DOHH2 (cell line): ENCODE measurements around the gene MAOA.

Source experiments
- H3F3A ChIP-seq: fragments of 200-600 bp; sonication (generic), shearing (Covaris generic); 2 replicates; pipeline ENCODE4 v1.6.0; 2016; ENCODE audit warnings: antibody characterized with exemption, mild to moderate bottlenecking; ENCODE audit not compliant: control insufficient read depth, insufficient read depth
- H3K27ac ChIP-seq: fragments of 200-600 bp; sonication (generic); 2 replicates; pipeline ENCODE4 v1.5.1; 2014; ENCODE audit warnings: low read depth, mild to moderate bottlenecking, low read length, moderate library complexity
- H3K27me3 ChIP-seq: fragments of 200-600 bp; sonication (generic); 2 replicates; pipeline ENCODE4 v1.6.1; 2014; ENCODE audit warnings: mild to moderate bottlenecking, low read length, mixed read lengths; ENCODE audit not compliant: control insufficient read depth
- H3K36me3 ChIP-seq: fragments of 200-600 bp; sonication (generic); 2 replicates; pipeline ENCODE4 v1.6.1; 2014; ENCODE audit warnings: mild to moderate bottlenecking, low read length, moderate library complexity, mixed read lengths; ENCODE audit not compliant: control insufficient read depth
- H3K4me1 ChIP-seq: fragments of 200-600 bp; sonication (generic); 2 replicates; pipeline ENCODE4 v1.6.1; 2014; ENCODE audit warnings: mild to moderate bottlenecking, low read length, mixed read lengths; ENCODE audit not compliant: control insufficient read depth
- H3K4me2 ChIP-seq: fragments of 200-600 bp; sonication (generic); 2 replicates; pipeline ENCODE4 v1.6.0; 2014; ENCODE audit warnings: mild to moderate bottlenecking, low read length, moderate library complexity
- H3K4me3 ChIP-seq: fragments of 200-600 bp; sonication (generic); 2 replicates; pipeline ENCODE4 v1.5.1; 2014; ENCODE audit warnings: mild to moderate bottlenecking, low read length, mixed read lengths
- H3K79me2 ChIP-seq: fragments of 200-600 bp; sonication (generic); 2 replicates; pipeline ENCODE4 v1.6.1; 2014; ENCODE audit warnings: mild to moderate bottlenecking, low read length, mixed read lengths; ENCODE audit not compliant: control insufficient read depth
- H3K9me2 ChIP-seq: fragments of 200-600 bp; sonication (generic); replicated peaks from 2 replicates; pipeline ENCODE4 v1.6.1; 2014; ENCODE audit warnings: mild to moderate bottlenecking, low read length, mixed read lengths; ENCODE audit not compliant: control insufficient read depth
- H3K9me3 ChIP-seq: fragments of 200-600 bp; sonication (generic); 2 replicates; pipeline ENCODE4 v1.6.1; 2014; ENCODE audit warnings: antibody characterized with exemption, low read length, mixed read lengths; ENCODE audit not compliant: control insufficient read depth, insufficient read depth
- H4K20me1 ChIP-seq: fragments of 200-600 bp; sonication (generic); 2 replicates; pipeline ENCODE4 v1.6.0; 2014; ENCODE audit warnings: low read depth, mild to moderate bottlenecking, antibody characterized with exemption, low read length, moderate library complexity; ENCODE audit not compliant: control insufficient read depth, insufficient read depth
- CTCF ChIP-seq: fragments of 200-600 bp; sonication (generic); IDR thresholded peaks from one replicate; pipeline ENCODE4 v1.5.1; 2014; ENCODE audit warnings: antibody characterized with exemption, mild to moderate bottlenecking, low read depth, low read length; ENCODE audit not compliant: poor library complexity, severe bottlenecking
- EZH2phosphoT487 ChIP-seq: fragments of 200-600 bp; sonication (generic); IDR thresholded peaks from 2 replicates; pipeline ENCODE4 v1.6.1; 2017; ENCODE audit warnings: borderline replicate concordance, mild to moderate bottlenecking, antibody characterized with exemption, low read length, moderate library complexity, mixed read lengths

MAOA gene

DNA sequence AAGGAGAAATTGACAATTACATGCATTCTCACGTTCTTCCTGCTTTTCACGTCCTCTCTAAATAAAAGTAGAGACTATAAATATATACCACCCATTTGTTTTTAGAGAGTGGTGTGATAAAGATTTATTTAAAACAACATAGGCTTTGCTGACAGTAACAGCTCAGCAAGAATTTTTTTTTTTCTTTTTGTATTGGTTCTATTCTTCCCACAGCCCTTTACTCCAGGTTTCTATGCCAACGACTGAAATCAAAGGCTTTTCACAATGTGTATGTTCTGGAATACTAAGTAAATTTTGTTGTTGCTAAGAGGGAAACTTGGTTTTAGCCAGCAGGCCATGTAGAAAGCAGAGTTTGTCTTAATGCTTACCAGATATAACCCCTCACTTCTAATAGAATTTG is 43.4 kb downstream of the MAOA start:
- H3K27me3 ChIP-seq, result no peaks in the 10 kb centered on the region
- H3K4me2 ChIP-seq, result no peak overlapping the region
- H3K9me3 ChIP-seq, result no peaks in the 10 kb centered on the region
- no peaks in the 10 kb centered on the region for H3F3A ChIP-seq
- no peaks in the 10 kb centered on the region for H3K36me3 ChIP-seq
- TF ChIP-seq EZH2phosphoT487, result no peak
- TF ChIP-seq CTCF, result no peak
- H3K4me1 ChIP-seq, result no peaks in the 10 kb centered on the region
- H4K20me1 ChIP-seq, result no peaks in the 10 kb centered on the region
- H3K9me2 ChIP-seq, result no peaks in the 10 kb centered on the region
- H3K4me3 ChIP-seq, result no peak overlapping the region
- H3K27ac ChIP-seq, result no peak overlapping the region
- no peaks in the 10 kb centered on the region for H3K79me2 ChIP-seq

- H3K27me3 ChIP-seq, result no peaks in the 10 kb centered on the region
- no peaks in the 10 kb centered on the region for H3F3A ChIP-seq
- H3K27ac ChIP-seq, result no peak overlapping the region
- H3K4me2 ChIP-seq, result no peak overlapping the region
- H3K4me1 ChIP-seq, result no peaks in the 10 kb centered on the region
- TF ChIP-seq EZH2phosphoT487 (no peak), CTCF (no peak)
- no peaks in the 10 kb centered on the region for H3K9me2 ChIP-seq
- H3K9me3 ChIP-seq, result no peaks in the 10 kb centered on the region
- no peaks in the 10 kb centered on the region for H4K20me1 ChIP-seq
- no peaks in the 10 kb centered on the region for H3K79me2 ChIP-seq
- no peak overlapping the region for H3K4me3 ChIP-seq
- H3K36me3 ChIP-seq, result no peaks in the 10 kb centered on the region
Observed at GRCh38 chrX:43702079-43702524, 46.0 kb downstream of the MAOA start.

- Histone ChIP-seq H3K9me2 (no peaks in the 10 kb centered on the region), H3K27ac (no peak overlapping the region), H3K27me3 (no peaks in the 10 kb centered on the region), H3K79me2 (no peaks in the 10 kb centered on the region), H3F3A (no peaks in the 10 kb centered on the region), H3K4me3 (no peak overlapping the region), H3K4me1 (no peaks in the 10 kb centered on the region), H3K9me3 (no peaks in the 10 kb centered on the region), H4K20me1 (no peaks in the 10 kb centered on the region), H3K36me3 (no peaks in the 10 kb centered on the region), H3K4me2 (no peak overlapping the region)
- TF ChIP-seq CTCF (no peak), EZH2phosphoT487 (no peak)
Observed at GRCh38 chrX:43702660-43703059, 46.6 kb downstream of the MAOA start.
